ENCODE measurements around the gene FICD.

- TF ChIP-seq POLR2A (IDR thresholded peaks at IDR 0.05) (no peak), CTCF (IDR thresholded peaks at IDR 0.05) (no peak)
Observed at GRCh38 chr12:108484845-108485244, 30.2 kb upstream of the FICD start.
